ENCODE results near the gene TTC13. TPM values are rescaled to one million over a fixed set of nuclear protein-coding genes. Genes with fewer than 3 reads are reported as not detected.

Gene TTC13
- total and polyA plus RNA-seq, 2 experiments from 2014 or later: 13.0 to 14.9 TPM

DNA sequence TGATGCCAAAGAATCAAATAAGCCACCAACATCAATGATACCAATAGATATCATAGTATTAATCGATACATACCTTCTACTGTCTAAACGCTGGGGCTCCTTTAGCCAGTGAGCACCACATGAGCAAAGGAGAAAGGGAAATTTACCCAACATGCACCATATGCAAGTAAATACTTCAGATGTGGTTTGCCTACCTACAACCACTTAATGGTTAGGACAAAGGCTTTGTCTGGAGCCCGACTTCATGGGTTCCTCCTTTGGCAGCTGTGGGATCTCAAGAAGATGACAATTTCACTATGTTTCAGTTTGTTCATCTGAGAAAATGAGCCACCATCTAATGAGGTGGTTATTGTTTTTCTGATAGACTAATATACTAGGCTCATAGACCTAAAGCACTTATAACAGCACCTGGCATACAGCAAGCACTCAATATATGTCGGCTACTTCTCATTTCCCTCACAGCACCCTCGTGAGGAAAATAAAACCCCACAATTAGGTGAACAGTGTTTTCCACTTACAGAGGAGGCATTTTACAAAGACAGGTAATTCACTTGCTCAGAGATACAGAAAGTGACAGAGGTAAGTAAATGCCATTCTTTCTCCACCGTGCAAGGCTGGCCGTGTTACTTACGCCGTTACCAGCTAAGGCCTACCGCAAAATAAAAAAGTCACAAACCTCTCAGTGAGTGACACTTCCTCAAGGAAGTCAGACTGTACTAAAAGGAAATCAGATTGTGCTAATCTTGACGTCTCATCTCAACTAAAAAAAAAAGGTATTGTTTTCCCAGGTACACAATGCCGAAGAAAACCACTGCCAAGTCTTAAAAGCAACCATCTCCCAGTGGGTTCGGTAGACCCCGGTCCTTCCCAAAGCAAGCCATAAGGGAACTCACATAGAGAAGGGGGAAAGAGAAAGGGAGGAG lies 1.6 kb downstream of the TTC13 start:
- peak overlapping the region; percentile 75 for H3K27ac ChIP-seq
- DNase-seq (ENCODE audit: low spot score): no peak
- H3K4me2 ChIP-seq: peak overlapping the region; percentile 91
- H3K4me3 ChIP-seq: no peak overlapping the region
- H3K36me3 ChIP-seq (replicated peaks; ENCODE audit: insufficient read depth, low read depth): no peaks in the 10 kb centered on the region
- H3K9me2 ChIP-seq (replicated peaks; ENCODE audit: insufficient read depth): no peaks in the 10 kb centered on the region
- WGBS (ENCODE audit: low lambda C conversion rate, missing lambda C conversion rate): 80% methylated on average over 14 of the region's 14 CpGs
- TF ChIP-seq EZH2phosphoT487 (IDR thresholded peaks at IDR 0.05; ENCODE audit: low read depth, severe bottlenecking, unreplicated experiment): no peak
- TF ChIP-seq, protein P1, sequence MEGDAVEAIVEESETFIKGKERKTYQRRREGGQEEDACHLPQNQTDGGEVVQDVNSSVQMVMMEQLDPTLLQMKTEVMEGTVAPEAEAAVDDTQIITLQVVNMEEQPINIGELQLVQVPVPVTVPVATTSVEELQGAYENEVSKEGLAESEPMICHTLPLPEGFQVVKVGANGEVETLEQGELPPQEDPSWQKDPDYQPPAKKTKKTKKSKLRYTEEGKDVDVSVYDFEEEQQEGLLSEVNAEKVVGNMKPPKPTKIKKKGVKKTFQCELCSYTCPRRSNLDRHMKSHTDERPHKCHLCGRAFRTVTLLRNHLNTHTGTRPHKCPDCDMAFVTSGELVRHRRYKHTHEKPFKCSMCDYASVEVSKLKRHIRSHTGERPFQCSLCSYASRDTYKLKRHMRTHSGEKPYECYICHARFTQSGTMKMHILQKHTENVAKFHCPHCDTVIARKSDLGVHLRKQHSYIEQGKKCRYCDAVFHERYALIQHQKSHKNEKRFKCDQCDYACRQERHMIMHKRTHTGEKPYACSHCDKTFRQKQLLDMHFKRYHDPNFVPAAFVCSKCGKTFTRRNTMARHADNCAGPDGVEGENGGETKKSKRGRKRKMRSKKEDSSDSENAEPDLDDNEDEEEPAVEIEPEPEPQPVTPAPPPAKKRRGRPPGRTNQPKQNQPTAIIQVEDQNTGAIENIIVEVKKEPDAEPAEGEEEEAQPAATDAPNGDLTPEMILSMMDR (IDR thresholded peaks at IDR 0.05; ENCODE audit: poor library complexity): no peak
- no peak for TF ChIP-seq EZH2 (IDR thresholded peaks at IDR 0.05; ENCODE audit: borderline replicate concordance)
- no peaks in the 10 kb centered on the region for H4K20me1 ChIP-seq (ENCODE audit: insufficient read depth, poor library complexity, severe bottlenecking)
- H3K4me1 ChIP-seq (ENCODE audit: insufficient read depth): peaks cover 14% of the 10 kb centered on the region
- no peaks in the 10 kb centered on the region for H3K27me3 ChIP-seq
- no peaks in the 10 kb centered on the region for H3K9me3 ChIP-seq (ENCODE audit: low read depth)
- peak overlapping the region; percentile 61 for H2AFZ ChIP-seq
- H3K79me2 ChIP-seq: peaks cover 69% of the 10 kb centered on the region

DNA sequence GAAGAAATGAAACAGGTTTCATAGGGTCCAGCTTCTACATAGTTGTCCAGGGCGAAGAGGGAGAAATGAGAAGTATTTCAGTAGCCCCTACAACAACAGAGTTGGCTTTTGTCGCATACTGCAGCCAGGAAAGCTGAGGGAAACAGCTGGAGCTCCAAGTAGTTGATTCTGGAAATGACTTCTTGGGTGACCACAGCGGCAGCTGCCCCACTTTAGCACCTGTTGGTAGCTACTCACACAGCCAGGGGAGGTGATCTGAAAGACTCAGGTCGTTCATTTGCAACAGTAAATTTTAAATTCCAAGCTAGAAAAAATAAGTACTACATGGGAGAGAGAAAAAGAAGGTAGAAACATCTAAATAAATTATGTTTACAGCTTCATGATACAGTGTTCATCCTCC lies 2.3 kb downstream of the TTC13 start:
- Histone ChIP-seq H3K9me3 (ENCODE audit: low read depth) (no peaks in the 10 kb centered on the region), H3K4me3 (no peak overlapping the region), H2AFZ (no peak overlapping the region), H3K9me2 (replicated peaks; ENCODE audit: insufficient read depth) (no peaks in the 10 kb centered on the region), H3K4me2 (no peak overlapping the region), H3K79me2 (peaks cover 62% of the 10 kb centered on the region), H3K36me3 (replicated peaks; ENCODE audit: insufficient read depth, low read depth) (no peaks in the 10 kb centered on the region), H3K27ac (no peak overlapping the region), H3K27me3 (no peaks in the 10 kb centered on the region), H4K20me1 (ENCODE audit: insufficient read depth, poor library complexity, severe bottlenecking) (no peaks in the 10 kb centered on the region), H3K4me1 (ENCODE audit: insufficient read depth) (peaks cover 14% of the 10 kb centered on the region)
- 93% methylated on average over 4 of the region's 4 CpGs for WGBS (ENCODE audit: low lambda C conversion rate, missing lambda C conversion rate)
- no peak for DNase-seq (ENCODE audit: low spot score)
- no peak for TF ChIP-seq EZH2phosphoT487 (IDR thresholded peaks at IDR 0.05; ENCODE audit: low read depth, severe bottlenecking, unreplicated experiment)
- no peak for TF ChIP-seq EZH2 (IDR thresholded peaks at IDR 0.05; ENCODE audit: borderline replicate concordance)
- TF ChIP-seq, protein P1 (IDR thresholded peaks at IDR 0.05; ENCODE audit: poor library complexity): no peak

DNA sequence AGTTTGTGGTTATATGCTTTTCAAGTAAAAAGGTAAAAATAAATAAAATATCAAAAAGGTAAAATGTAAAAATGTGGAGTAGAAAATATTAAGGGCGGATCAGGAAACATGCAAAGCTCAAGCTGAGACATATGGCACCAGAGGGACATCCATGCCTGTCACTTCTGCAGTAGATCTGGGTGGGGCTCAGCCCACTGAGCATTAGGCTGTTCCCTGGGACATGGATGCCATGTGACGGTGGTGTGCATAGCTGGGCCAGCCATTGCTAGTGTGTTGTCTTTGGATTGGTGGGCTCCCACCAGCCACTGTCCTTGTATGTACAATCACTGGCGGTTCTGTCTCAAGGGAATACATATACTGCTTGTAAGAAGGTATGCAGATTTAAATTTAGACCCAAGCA lies 3.0 kb downstream of the TTC13 start:
- Histone ChIP-seq H3K4me3 (no peak overlapping the region), H2AFZ (no peak overlapping the region), H3K4me2 (no peak overlapping the region), H3K27me3 (no peaks in the 10 kb centered on the region), H3K27ac (no peak overlapping the region), H3K9me2 (replicated peaks; ENCODE audit: insufficient read depth) (no peaks in the 10 kb centered on the region), H4K20me1 (ENCODE audit: insufficient read depth, poor library complexity, severe bottlenecking) (no peaks in the 10 kb centered on the region), H3K9me3 (ENCODE audit: low read depth) (no peaks in the 10 kb centered on the region), H3K36me3 (replicated peaks; ENCODE audit: insufficient read depth, low read depth) (no peaks in the 10 kb centered on the region), H3K4me1 (ENCODE audit: insufficient read depth) (peaks cover 14% of the 10 kb centered on the region), H3K79me2 (peaks cover 58% of the 10 kb centered on the region)
- DNase-seq (ENCODE audit: low spot score): no peak
- WGBS (ENCODE audit: low lambda C conversion rate, missing lambda C conversion rate): 63% methylated on average over 3 of the region's 3 CpGs
- TF ChIP-seq EZH2phosphoT487 (IDR thresholded peaks at IDR 0.05; ENCODE audit: low read depth, severe bottlenecking, unreplicated experiment) (no peak), EZH2 (IDR thresholded peaks at IDR 0.05; ENCODE audit: borderline replicate concordance) (no peak)
- TF ChIP-seq, protein P1 (IDR thresholded peaks at IDR 0.05; ENCODE audit: poor library complexity): no peak
